ENCODE data around the gene ZC3H8.
"Not testable (repeated sequence)": the region's sequence is repeated elsewhere in the genome, so short reads cannot be mapped to it uniquely, and the experiment has no call there.

The ZC3H8 gene

GRCh38 chr2:112259509-112260294 is 4.9 kb upstream of the ZC3H8 start:
- DNase-seq, result peak; percentile 61 to 86 (median 70)

- DNase-seq, result no peak
These were observed 2.7 kb upstream of the ZC3H8 start for GRCh38 chr2:112257575-112257974.

- no peak for DNase-seq
These were observed 1.8 kb upstream of the ZC3H8 start for GRCh38 chr2:112256654-112257053.

- DNase-seq, result no peak
These were observed 1.0 kb upstream of the ZC3H8 start for GRCh38 chr2:112255875-112256274.

DNA sequence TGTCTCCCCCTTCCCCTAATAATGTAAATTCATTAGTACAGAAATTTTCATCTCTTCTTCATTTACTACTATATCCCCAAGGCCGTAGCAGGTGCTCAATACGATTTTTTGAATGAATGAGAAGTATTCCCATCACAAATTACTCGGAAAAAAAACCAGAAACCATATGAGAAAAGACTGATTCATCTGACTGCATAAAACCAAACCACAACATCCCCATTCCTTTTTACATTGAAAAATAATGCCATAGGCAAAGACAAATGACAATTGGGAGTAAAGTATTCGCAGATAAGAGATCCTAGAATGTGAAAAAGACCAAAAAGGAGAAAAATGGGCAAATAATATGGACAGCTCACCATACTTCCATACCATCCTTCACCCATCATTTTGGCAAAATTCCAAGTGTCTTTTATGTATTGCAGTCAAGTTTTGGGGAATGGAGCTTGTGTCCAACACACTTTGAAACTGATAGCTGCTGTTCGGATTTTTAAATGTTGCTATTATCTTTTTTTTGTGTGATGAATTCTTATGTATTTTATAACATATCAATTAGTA is 1.5 kb downstream of the ZC3H8 start:
- no peak for DNase-seq

DNA sequence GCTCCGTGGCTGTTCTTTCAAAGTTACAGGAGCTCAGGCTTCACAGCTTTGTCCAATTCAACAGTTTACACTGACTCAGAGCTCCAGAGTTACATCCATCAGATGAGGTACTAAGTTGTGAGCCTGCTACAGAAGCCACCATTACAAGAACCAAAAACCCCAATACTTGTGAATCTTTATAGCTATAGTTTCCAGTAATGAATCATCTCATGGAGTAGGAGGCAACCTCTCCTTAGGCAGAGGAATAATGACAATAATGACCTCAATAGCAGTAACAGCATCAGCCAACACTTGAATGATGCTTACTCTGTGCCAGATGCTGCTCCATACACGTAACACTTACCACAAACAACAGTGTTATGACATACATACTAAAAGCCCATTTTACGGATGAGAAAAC is 3.6 kb downstream of the ZC3H8 start:
- DNase-seq, result no peak

DNA sequence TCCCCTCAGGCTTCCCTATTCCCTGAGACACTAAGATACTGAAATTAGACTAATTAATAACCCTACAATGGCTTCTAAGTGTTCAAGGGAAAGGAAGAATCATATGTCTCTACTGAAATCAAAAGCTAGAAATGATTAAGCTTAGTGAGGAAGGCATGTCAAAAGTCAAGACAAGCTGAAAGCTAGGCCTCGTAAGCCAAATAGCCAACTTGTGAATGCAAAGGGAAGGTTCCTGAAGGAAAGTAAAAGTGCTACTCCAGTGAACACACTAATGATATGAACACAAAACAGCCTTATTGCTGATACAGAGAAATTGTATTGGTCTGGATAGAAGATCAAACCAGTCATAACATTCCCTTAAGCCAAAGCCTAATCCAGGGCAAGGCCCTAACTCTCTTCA is 10.0 kb downstream of the ZC3H8 start:
- DNase-seq, result no peak

DNA sequence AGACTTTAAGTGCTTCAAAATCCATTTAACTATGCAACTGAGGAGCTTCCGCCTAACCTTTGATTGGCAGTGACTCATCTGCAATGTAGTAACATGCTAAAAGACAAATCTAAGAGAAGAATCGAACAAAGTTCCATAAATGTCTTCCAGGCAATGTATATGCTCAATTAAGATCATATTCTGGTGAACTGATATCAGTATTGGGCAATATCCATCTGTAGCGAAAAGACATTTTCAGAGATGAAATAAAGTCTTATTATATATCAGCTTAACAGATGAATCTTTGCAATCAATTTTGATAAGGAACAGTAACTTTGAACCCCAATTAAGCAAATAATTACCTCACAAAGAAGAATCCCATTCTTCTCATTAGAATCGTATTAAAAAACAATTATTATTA is 11.6 kb downstream of the ZC3H8 start:
- DNase-seq, result no peak

GRCh38 chr2:112242384-112242783 is 12.5 kb downstream of the ZC3H8 start:
- DNase-seq, result peak in 3 of 6 experiments; percentile 4 to 27 (median 5)

DNA sequence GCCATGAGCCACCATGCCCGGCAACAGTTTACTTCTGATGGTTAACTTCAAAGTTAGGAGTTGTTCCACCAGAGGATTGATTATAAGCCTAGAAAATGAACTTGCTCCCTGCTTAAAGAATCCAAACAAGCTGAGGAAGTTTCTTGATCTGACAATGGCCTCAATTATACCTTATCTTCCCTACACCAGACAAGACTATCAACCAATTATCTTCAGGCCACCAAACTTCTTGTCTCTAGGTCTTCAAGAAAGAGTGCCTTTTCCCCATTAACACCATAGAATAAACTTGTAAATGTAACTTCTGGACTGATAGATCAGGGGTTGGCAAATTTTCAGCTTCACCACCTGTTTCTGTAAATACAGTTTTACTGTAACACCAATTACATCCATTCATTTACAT is 15.0 kb downstream of the ZC3H8 start:
- DNase-seq, result no peak

DNA sequence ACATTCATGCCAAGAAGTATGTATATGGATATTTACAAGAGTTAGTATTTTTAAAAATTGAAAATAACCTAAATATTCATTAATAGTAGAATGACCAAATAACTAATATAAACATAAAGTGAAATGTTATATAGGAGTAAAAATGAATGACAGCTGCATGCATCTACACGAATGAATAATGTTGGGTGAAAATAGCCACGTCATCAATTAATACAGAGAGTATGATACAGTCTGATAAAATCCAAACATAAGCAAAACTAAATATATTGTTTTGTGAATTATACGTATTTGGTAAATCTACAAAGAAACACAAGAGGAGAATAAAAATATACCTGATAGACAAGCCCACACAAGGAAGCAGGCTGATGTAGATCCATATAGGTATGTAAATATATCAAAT is 24.5 kb downstream of the ZC3H8 start:
- no peak for DNase-seq

DNA sequence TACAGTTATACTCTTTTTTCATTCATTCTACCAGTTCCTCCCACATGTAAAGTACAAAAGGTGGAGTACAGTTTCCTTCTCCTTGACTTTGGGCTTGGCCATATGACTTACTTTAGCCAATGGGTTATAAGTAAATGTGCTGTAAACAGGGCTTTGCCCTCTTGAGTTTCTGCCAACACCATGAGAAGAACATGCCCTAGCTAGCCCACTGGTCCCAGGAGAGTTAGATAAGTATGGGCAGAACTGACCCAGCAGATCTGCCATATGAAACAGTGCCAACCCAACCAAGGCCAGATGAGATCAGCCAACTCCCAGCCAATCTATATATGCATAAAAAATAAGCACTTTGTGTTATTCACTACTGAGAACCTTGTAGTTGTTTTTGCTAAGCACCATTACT is 25.5 kb downstream of the ZC3H8 start:
- no peak for DNase-seq

DNA sequence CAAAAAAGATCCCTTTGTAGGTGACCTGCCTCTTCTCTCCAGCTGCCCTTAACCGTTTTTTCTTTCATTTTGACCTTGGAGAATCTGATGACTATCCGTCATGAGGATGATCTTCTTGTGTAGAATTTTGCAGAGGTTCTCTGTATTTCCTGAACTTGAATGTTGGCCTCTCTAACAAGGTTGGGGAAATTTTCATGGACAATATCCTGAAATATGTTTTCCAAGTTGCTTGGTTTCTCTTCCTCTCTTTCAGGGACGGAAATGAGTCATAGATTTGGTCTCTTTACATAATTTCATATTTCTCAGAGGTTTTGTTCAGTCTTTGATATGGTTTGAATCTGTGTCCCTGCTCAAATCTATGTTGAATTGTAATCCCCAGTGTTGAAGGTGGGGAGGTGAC is 34.0 kb downstream of the ZC3H8 start:
- no peak for DNase-seq

DNA sequence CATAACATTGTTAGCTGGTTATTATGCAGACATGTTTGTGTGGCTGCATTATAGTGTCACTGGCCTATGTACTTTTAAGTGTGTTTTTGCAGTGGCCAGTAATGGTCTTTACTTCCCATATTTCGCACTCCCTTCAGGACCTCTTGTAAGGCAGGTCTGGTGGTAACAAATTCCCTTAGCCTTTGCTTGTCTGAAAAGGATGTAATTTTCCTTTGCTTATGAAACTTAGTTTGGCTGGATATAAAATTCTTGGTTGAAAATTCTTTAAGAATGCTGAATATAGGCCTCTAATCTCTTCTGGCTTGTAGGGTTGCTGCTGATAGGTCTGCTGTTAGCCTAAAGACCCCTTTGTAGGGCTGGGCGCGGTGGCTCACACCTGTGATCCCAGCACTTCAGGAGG is 34.7 kb downstream of the ZC3H8 start:
- no peak for DNase-seq

DNA sequence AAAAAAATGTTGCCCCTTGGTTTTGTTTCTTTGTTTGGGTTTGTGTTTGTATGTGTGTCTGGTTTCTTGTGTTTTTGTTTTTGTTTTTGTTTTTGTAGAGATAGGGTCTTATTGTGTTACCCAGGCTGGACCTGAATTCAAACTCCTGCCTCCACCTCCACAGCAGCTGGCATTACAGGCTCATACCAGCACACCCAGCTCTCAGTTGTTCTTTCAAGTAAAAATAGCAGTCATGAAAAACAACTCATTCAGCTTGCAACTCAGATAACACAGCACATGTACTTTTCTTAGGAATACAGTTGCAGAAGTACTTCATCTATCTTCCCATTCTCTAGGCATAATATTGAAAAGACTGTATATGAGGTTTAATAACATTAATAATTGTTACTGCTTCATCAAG is 37.0 kb downstream of the ZC3H8 start:
- no peak for DNase-seq

GRCh38 chr2:112216167-112216566 is 38.7 kb downstream of the ZC3H8 start:
- DNase-seq, result no peak

- not testable (repeated sequence) for DNase-seq
These were observed 46.9 kb downstream of the ZC3H8 start for GRCh38 chr2:112207905-112208304.

GRCh38 chr2:112204411-112204810 is 50.4 kb downstream of the ZC3H8 start:
- DNase-seq, result peak in 1 of 6 experiments; percentile 7

DNA sequence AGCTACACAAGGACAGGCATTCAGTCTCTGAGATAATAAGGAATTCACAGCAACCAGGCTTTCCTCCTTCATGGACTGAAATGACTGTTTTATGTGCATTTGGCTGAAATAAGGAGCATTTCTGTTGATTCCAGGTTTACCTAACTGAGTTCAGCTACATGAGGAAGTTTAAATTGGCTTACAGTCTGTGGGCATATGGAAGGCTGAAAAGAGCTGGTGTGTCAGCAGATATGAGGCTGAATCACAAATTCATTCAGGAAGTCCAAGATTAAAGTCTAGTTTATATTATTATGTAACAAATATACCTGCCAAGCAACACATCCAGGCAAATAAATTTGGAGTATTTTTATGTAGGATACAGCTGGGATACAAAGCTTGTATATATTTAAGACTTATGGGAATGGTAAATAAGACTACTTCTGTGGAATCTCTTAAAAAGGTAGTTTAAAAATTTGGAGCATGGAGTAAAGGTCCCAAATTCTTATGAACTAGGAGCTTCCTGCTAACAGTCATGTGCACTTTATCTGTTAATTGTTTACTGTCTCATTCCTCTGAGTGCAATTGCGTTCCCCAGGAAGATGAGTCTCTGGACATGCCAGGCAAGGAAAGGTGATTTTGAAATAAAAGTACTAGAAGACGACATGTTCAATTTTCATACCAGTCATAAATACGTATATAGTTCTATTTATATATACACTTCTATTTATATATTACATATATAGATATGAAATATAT is 53.0 kb downstream of the ZC3H8 start:
- DNase-seq, result no peak

- no peak for DNase-seq
These were observed 55.7 kb downstream of the ZC3H8 start for GRCh38 chr2:112199188-112199587.

DNA sequence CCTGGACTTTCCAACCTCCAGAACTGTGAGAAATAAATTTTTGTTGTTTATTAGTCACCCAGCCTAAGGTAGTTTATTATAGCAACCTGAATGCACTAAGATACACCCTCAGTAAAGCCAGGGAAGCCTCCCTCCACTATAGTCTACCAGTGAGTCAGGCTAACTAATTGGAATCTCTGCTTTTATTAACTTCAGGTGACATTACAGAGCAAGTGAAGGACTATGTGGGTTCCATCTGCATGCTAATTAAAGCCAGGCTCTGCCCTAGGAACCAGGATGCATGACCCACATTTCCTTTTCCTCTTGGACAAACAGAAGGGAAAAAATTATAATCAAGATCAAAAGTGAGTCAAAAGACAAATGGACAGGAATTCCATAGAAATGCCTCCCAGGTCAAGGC is 56.1 kb downstream of the ZC3H8 start:
- DNase-seq, result no peak

GRCh38 chr2:112197868-112198267 is 57.0 kb downstream of the ZC3H8 start:
- DNase-seq, result no peak

GRCh38 chr2:112195950-112196349 is 58.9 kb downstream of the ZC3H8 start:
- DNase-seq, result no peak

GRCh38 chr2:112195167-112195766 is 59.6 kb downstream of the ZC3H8 start:
- no peak for DNase-seq
